ENCODE measurements around the gene BMF.
"Not testable (repeated sequence)": the region's sequence is repeated elsewhere in the genome, so short reads cannot be mapped to it uniquely, and the experiment has no call there.

BMF gene

DNA sequence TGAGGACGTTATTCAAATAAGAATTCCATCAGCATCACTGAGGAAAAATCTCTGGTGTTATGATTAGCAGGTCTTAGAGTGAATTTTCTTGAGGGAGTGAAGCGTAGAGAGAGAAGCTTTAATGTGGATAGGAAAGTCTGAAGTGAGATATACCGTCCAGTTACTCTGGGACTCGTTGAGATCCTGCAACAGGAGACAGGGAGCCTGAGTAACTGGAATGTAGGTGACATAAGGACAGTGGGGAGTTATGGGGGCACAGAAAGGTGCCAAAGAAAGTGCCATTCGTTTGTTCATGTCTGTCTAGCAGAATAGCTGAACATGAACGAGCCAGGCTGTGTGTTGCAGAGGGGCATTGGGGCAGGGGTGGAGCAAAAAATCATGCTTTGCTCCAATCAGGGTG lies 42.8 kb upstream of the BMF start:
- Histone ChIP-seq H3K9ac (ENCODE audit: low read length) (no peak overlapping the region), H4K8ac (ENCODE audit: low read depth, low read length) (no peak overlapping the region), H3K79me1 (ENCODE audit: low read length) (no peaks in the 10 kb centered on the region), H2AK5ac (ENCODE audit: low read length) (no peak overlapping the region), H2BK120ac (ENCODE audit: low read depth, low read length) (no peak overlapping the region), H3K56ac (ENCODE audit: low read length) (no peak overlapping the region), H3K27me3 (ENCODE audit: insufficient read depth, low read length, poor library complexity) (no peaks in the 10 kb centered on the region), H3K27ac (ENCODE audit: low read depth, low read length) (no peak overlapping the region), H2BK15ac (replicated peaks; ENCODE audit: low read depth) (no peak overlapping the region), H3K36me3 (ENCODE audit: control insufficient read depth, insufficient read depth, low read length) (no peaks in the 10 kb centered on the region), H4K5ac (ENCODE audit: low read length) (no peak overlapping the region), H3K4me2 (ENCODE audit: low read length) (no peak overlapping the region), H3K4me1 (ENCODE audit: control insufficient read depth, low read depth, low read length) (peaks cover 7% of the 10 kb centered on the region), H3K4ac (ENCODE audit: low read depth, low read length) (no peak overlapping the region), H3K79me2 (ENCODE audit: control insufficient read depth, insufficient read depth, low read length) (no peaks in the 10 kb centered on the region), H3K23ac (ENCODE audit: low read length) (no peak overlapping the region), H2BK5ac (ENCODE audit: low read length) (no peak overlapping the region), H3K4me3 (ENCODE audit: low read length) (no peak overlapping the region), H3K18ac (ENCODE audit: low read length) (no peak overlapping the region)
- no CpG with 5 or more reads among the region's 6 CpGs for WGBS (ENCODE audit: extremely low coverage, insufficient coverage, low lambda C conversion rate)
- DNase-seq = no peak

DNA sequence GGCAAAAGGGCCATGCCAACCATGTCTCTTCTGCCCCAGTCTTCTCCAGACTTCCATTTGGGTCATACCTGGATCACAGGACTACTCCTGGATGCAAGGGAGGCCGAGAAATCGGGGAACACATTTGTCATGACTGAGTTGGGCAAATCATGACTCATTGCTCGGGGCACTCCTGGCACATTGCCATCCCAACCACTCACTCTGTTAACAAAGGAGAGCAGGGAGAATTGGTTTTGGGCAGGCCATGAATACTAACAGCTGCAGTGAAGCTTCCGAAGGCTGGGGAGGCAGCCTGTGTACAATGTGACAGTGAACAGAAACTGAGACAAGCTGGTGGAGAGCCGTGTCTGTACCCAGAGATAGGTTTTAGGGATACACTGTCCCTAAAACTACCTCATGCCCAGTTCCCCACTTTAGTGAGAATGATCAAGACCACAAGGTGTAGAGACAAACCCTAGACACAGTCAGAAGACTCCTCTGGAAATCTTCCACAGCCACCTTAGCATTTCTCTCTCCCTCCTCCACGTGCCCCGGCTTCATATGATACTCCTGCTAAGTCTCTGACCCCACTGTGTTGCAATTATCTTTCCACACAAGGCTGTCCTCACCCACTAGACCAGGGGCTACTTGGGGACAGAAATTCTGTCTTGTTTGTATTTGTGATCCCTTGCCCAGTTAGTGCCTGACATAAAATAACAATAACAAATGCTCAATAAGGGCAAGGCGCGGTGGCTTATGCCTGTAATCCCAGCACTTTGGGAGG lies 41.7 kb upstream of the BMF start:
- H3K4ac ChIP-seq (ENCODE audit: low read depth, low read length) = no peak overlapping the region
- H2AK5ac ChIP-seq (ENCODE audit: low read length) = no peak overlapping the region
- no peaks in the 10 kb centered on the region for H3K4me1 ChIP-seq (ENCODE audit: control insufficient read depth, low read depth, low read length)
- H2BK120ac ChIP-seq (ENCODE audit: low read depth, low read length) = no peak overlapping the region
- no peaks in the 10 kb centered on the region for H3K79me2 ChIP-seq (ENCODE audit: control insufficient read depth, insufficient read depth, low read length)
- H4K8ac ChIP-seq (ENCODE audit: low read depth, low read length) = no peak overlapping the region
- H2BK15ac ChIP-seq (replicated peaks; ENCODE audit: low read depth) = no peak overlapping the region
- H3K79me1 ChIP-seq (ENCODE audit: low read length) = no peaks in the 10 kb centered on the region
- no peak overlapping the region for H3K23ac ChIP-seq (ENCODE audit: low read length)
- H3K4me3 ChIP-seq (ENCODE audit: low read length) = no peak overlapping the region
- no CpG with 5 or more reads among the region's 9 CpGs for WGBS (ENCODE audit: extremely low coverage, insufficient coverage, low lambda C conversion rate)
- no peak overlapping the region for H3K18ac ChIP-seq (ENCODE audit: low read length)
- DNase-seq = no peak
- no peak overlapping the region for H3K56ac ChIP-seq (ENCODE audit: low read length)
- no peak overlapping the region for H2BK5ac ChIP-seq (ENCODE audit: low read length)
- no peak overlapping the region for H3K4me2 ChIP-seq (ENCODE audit: low read length)
- no peaks in the 10 kb centered on the region for H3K36me3 ChIP-seq (ENCODE audit: control insufficient read depth, insufficient read depth, low read length)
- no peak overlapping the region for H3K9ac ChIP-seq (ENCODE audit: low read length)
- no peak overlapping the region for H4K5ac ChIP-seq (ENCODE audit: low read length)
- no peak overlapping the region for H3K27ac ChIP-seq (ENCODE audit: low read depth, low read length)
- H3K27me3 ChIP-seq (ENCODE audit: insufficient read depth, low read length, poor library complexity) = no peaks in the 10 kb centered on the region

DNA sequence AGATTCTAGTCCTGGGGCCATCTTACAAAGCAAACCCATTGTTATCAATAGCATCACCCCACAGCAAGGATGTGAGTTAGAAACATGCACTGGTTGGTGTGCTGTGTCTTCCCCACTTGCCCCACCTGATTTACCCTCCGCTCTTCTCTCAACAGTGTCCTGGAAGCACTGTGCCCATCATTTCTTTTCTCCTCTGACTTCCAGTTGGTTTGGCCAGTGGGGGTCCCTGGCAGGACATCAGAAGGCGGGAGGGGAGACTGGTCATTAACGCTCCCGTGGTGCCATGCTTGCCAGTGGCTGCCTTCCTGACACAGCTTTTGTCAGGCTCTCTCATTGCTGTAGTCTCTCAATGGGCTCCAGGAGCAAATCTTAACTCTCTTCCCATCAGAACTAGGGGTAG lies 40.7 kb upstream of the BMF start:
- H2BK120ac ChIP-seq (ENCODE audit: low read depth, low read length) = no peak overlapping the region
- H3K9ac ChIP-seq (ENCODE audit: low read length) = no peak overlapping the region
- H3K4ac ChIP-seq (ENCODE audit: low read depth, low read length) = no peak overlapping the region
- no peak overlapping the region for H3K27ac ChIP-seq (ENCODE audit: low read depth, low read length)
- DNase-seq = no peak
- H2BK15ac ChIP-seq (replicated peaks; ENCODE audit: low read depth) = no peak overlapping the region
- H2AK5ac ChIP-seq (ENCODE audit: low read length) = no peak overlapping the region
- no peaks in the 10 kb centered on the region for H3K4me1 ChIP-seq (ENCODE audit: control insufficient read depth, low read depth, low read length)
- no peak overlapping the region for H3K23ac ChIP-seq (ENCODE audit: low read length)
- H3K4me3 ChIP-seq (ENCODE audit: low read length) = no peak overlapping the region
- H3K79me1 ChIP-seq (ENCODE audit: low read length) = no peaks in the 10 kb centered on the region
- no peak overlapping the region for H3K56ac ChIP-seq (ENCODE audit: low read length)
- no peak overlapping the region for H4K5ac ChIP-seq (ENCODE audit: low read length)
- H3K4me2 ChIP-seq (ENCODE audit: low read length) = no peak overlapping the region
- WGBS (ENCODE audit: extremely low coverage, insufficient coverage, low lambda C conversion rate) = no CpG with 5 or more reads among the region's 4 CpGs
- no peak overlapping the region for H4K8ac ChIP-seq (ENCODE audit: low read depth, low read length)
- no peaks in the 10 kb centered on the region for H3K27me3 ChIP-seq (ENCODE audit: insufficient read depth, low read length, poor library complexity)
- H3K18ac ChIP-seq (ENCODE audit: low read length) = no peak overlapping the region
- H2BK5ac ChIP-seq (ENCODE audit: low read length) = no peak overlapping the region
- no peaks in the 10 kb centered on the region for H3K36me3 ChIP-seq (ENCODE audit: control insufficient read depth, insufficient read depth, low read length)
- H3K79me2 ChIP-seq (ENCODE audit: control insufficient read depth, insufficient read depth, low read length) = no peaks in the 10 kb centered on the region

DNA sequence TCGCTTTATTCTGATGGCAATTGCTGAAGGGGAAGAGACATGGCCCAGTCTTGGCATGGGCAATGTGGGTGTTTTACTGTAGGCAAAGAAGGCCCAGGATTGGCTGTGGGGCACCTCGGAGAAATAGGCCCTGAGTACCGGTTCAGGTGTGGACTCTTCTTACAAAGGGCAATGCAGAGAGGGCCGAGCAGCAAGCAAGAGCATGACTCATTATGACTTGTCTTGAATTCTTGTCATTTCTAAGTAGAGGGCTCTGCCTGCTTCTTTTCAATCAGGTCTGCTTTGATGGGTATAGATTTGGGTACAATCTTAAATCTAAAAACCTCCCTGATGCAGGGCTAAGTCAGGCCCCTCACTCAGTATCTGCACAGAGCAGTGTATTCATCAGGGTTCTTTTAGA lies 37.4 kb upstream of the BMF start:
- no peak overlapping the region for H3K27ac ChIP-seq (ENCODE audit: low read depth, low read length)
- H3K18ac ChIP-seq (ENCODE audit: low read length) = no peak overlapping the region
- no peak overlapping the region for H2AK5ac ChIP-seq (ENCODE audit: low read length)
- H3K9ac ChIP-seq (ENCODE audit: low read length) = no peak overlapping the region
- no peak overlapping the region for H2BK5ac ChIP-seq (ENCODE audit: low read length)
- H3K4me3 ChIP-seq (ENCODE audit: low read length) = no peak overlapping the region
- no peak overlapping the region for H3K23ac ChIP-seq (ENCODE audit: low read length)
- no peaks in the 10 kb centered on the region for H3K4me1 ChIP-seq (ENCODE audit: control insufficient read depth, low read depth, low read length)
- H3K4ac ChIP-seq (ENCODE audit: low read depth, low read length) = no peak overlapping the region
- H2BK15ac ChIP-seq (replicated peaks; ENCODE audit: low read depth) = no peak overlapping the region
- H3K56ac ChIP-seq (ENCODE audit: low read length) = no peak overlapping the region
- no peak overlapping the region for H4K8ac ChIP-seq (ENCODE audit: low read depth, low read length)
- H3K36me3 ChIP-seq (ENCODE audit: control insufficient read depth, insufficient read depth, low read length) = no peaks in the 10 kb centered on the region
- H3K79me1 ChIP-seq (ENCODE audit: low read length) = no peaks in the 10 kb centered on the region
- H3K4me2 ChIP-seq (ENCODE audit: low read length) = no peak overlapping the region
- H3K27me3 ChIP-seq (ENCODE audit: insufficient read depth, low read length, poor library complexity) = no peaks in the 10 kb centered on the region
- H3K79me2 ChIP-seq (ENCODE audit: control insufficient read depth, insufficient read depth, low read length) = no peaks in the 10 kb centered on the region
- no peak overlapping the region for H4K5ac ChIP-seq (ENCODE audit: low read length)
- WGBS (ENCODE audit: extremely low coverage, insufficient coverage, low lambda C conversion rate) = no CpG with 5 or more reads among the region's 4 CpGs
- H2BK120ac ChIP-seq (ENCODE audit: low read depth, low read length) = no peak overlapping the region
- DNase-seq = peak; percentile 58

DNA sequence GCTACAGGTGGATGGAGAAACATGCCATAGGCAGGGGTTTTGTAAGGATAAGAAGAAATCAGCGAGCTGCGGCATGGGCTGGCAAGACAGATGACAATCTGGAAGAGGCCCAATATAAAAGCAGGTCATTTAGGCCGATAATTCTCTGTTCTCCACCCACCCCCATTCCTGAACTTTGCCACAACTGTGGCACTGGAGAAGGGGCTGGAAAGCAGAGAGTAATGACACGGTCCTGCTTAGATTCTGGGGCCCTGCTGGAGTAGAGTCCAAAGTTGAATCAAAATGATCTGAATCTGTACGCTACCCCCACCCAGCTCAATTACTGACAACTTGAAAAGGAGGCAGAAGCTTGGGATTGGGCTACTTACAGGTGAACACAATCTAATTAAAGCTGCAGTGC lies 33.7 kb upstream of the BMF start:
- no peak for DNase-seq
- Histone ChIP-seq H2BK120ac (ENCODE audit: low read depth, low read length) (no peak overlapping the region), H3K79me1 (ENCODE audit: low read length) (no peaks in the 10 kb centered on the region), H3K18ac (ENCODE audit: low read length) (no peak overlapping the region), H3K9ac (ENCODE audit: low read length) (no peak overlapping the region), H3K36me3 (ENCODE audit: control insufficient read depth, insufficient read depth, low read length) (no peaks in the 10 kb centered on the region), H2BK15ac (replicated peaks; ENCODE audit: low read depth) (no peak overlapping the region), H3K4me3 (ENCODE audit: low read length) (no peak overlapping the region), H4K5ac (ENCODE audit: low read length) (no peak overlapping the region), H3K4ac (ENCODE audit: low read depth, low read length) (no peak overlapping the region), H3K27me3 (ENCODE audit: insufficient read depth, low read length, poor library complexity) (no peaks in the 10 kb centered on the region), H3K4me1 (ENCODE audit: control insufficient read depth, low read depth, low read length) (no peaks in the 10 kb centered on the region), H2AK5ac (ENCODE audit: low read length) (no peak overlapping the region), H3K79me2 (ENCODE audit: control insufficient read depth, insufficient read depth, low read length) (no peaks in the 10 kb centered on the region), H3K4me2 (ENCODE audit: low read length) (no peak overlapping the region), H3K56ac (ENCODE audit: low read length) (no peak overlapping the region), H4K8ac (ENCODE audit: low read depth, low read length) (no peak overlapping the region), H3K23ac (ENCODE audit: low read length) (no peak overlapping the region), H2BK5ac (ENCODE audit: low read length) (no peak overlapping the region), H3K27ac (ENCODE audit: low read depth, low read length) (no peak overlapping the region)
- no CpG with 5 or more reads among the region's 5 CpGs for WGBS (ENCODE audit: extremely low coverage, insufficient coverage, low lambda C conversion rate)

DNA sequence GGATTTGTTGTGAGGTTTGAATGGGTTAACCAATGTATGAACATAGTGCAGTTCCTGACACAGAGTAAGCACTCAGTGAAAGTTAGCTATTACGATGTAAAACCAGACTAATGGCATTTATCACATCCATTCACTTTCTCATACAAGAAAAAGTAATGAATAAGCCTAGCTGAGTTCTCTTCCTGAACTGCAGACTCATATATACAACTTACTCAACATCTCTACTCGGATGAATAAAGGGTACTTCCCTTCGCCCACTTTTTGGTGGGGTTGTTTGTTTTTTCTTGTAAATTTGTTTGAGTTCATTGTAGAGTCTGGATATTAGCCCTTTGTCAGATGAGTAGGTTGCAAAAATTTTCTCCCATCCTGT lies 29.5 kb upstream of the BMF start:
- H3K9ac ChIP-seq (ENCODE audit: low read length); H2BK5ac ChIP-seq (ENCODE audit: low read length); H2BK120ac ChIP-seq (ENCODE audit: low read depth, low read length); H2AK5ac ChIP-seq (ENCODE audit: low read length); H3K36me3 ChIP-seq (ENCODE audit: control insufficient read depth, insufficient read depth, low read length); H3K4ac ChIP-seq (ENCODE audit: low read depth, low read length); H4K5ac ChIP-seq (ENCODE audit: low read length); H3K27ac ChIP-seq (ENCODE audit: low read depth, low read length); H4K8ac ChIP-seq (ENCODE audit: low read depth, low read length); H2BK15ac ChIP-seq (replicated peaks; ENCODE audit: low read depth); H3K18ac ChIP-seq (ENCODE audit: low read length); H3K4me1 ChIP-seq (ENCODE audit: control insufficient read depth, low read depth, low read length); H3K79me2 ChIP-seq (ENCODE audit: control insufficient read depth, insufficient read depth, low read length); H3K79me1 ChIP-seq (ENCODE audit: low read length); H3K27me3 ChIP-seq (ENCODE audit: insufficient read depth, low read length, poor library complexity); H3K56ac ChIP-seq (ENCODE audit: low read length); DNase-seq; H3K4me3 ChIP-seq (ENCODE audit: low read length); H3K4me2 ChIP-seq (ENCODE audit: low read length); H3K23ac ChIP-seq (ENCODE audit: low read length): not testable (repeated sequence)
- WGBS (ENCODE audit: extremely low coverage, insufficient coverage, low lambda C conversion rate) = no CpG with 5 or more reads among the region's 3 CpGs
